GM18858 (cell line): ENCODE measurements around the gene FSTL4.
"Not testable (repeated sequence)": the region's sequence is repeated elsewhere in the genome, so short reads cannot be mapped to it uniquely, and the experiment has no call there.

Source experiments
- ATAC-seq: cut with Tn5 transposase; IDR thresholded peaks from one replicate; pipeline ENCODE4 v1.9.1; 2021; ENCODE audit not compliant: unreplicated experiment

The FSTL4 gene

GRCh38 chr5:133205204-133205603 is 407.1 kb downstream of the FSTL4 start:
- no peak for ATAC-seq

GRCh38 chr5:133203317-133204305 is 408.7 kb downstream of the FSTL4 start:
- no peak for ATAC-seq

GRCh38 chr5:133202066-133202665 is 410.2 kb downstream of the FSTL4 start:
- no peak for ATAC-seq

- no peak for ATAC-seq
Observed at GRCh38 chr5:133201310-133201709, 411.0 kb downstream of the FSTL4 start.

- ATAC-seq = no peak
Observed at GRCh38 chr5:133200256-133200655, 412.1 kb downstream of the FSTL4 start.

- ATAC-seq = no peak
Observed at GRCh38 chr5:133199417-133200178, 412.7 kb downstream of the FSTL4 start.

GRCh38 chr5:133198511-133198910 is 413.8 kb downstream of the FSTL4 start:
- ATAC-seq = no peak

- no peak for ATAC-seq
Observed at GRCh38 chr5:133196441-133197085, 415.8 kb downstream of the FSTL4 start.

- ATAC-seq = no peak
Observed at GRCh38 chr5:133195250-133195649, 417.1 kb downstream of the FSTL4 start.

GRCh38 chr5:133193794-133194193 is 418.5 kb downstream of the FSTL4 start:
- ATAC-seq = no peak

- ATAC-seq = no peak
Observed at GRCh38 chr5:133192716-133193115, 419.6 kb downstream of the FSTL4 start.

- ATAC-seq = no peak
Observed at GRCh38 chr5:133189881-133190280, 422.5 kb downstream of the FSTL4 start.

GRCh38 chr5:133179405-133179804 is 432.9 kb downstream of the FSTL4 start:
- no peak for ATAC-seq

GRCh38 chr5:133170756-133171387 is 441.5 kb downstream of the FSTL4 start:
- ATAC-seq = not testable (repeated sequence)

GRCh38 chr5:133164759-133165158 is 447.6 kb downstream of the FSTL4 start:
- no peak for ATAC-seq

GRCh38 chr5:133163839-133164238 is 448.5 kb downstream of the FSTL4 start:
- no peak for ATAC-seq

- no peak for ATAC-seq
Observed at GRCh38 chr5:133159543-133159942, 452.8 kb downstream of the FSTL4 start.

GRCh38 chr5:133155326-133155969 is 456.9 kb downstream of the FSTL4 start:
- ATAC-seq = no peak

- ATAC-seq = no peak
Observed at GRCh38 chr5:133154274-133155075, 457.9 kb downstream of the FSTL4 start.
